ENCODE measurements around the gene PCNX3. TPM values are rescaled to one million over a fixed set of nuclear protein-coding genes. Genes with fewer than 3 reads are reported as not detected.

The PCNX3 gene
- total and polyA plus RNA-seq, 2 donors (not counting 3 experiments of a cell fraction or from before 2014, with no cell fraction given), result 42.6 to 53.9 TPM

GRCh38 chr11:65643971-65644370 lies 28.4 kb downstream of the PCNX3 start:
- POLR2A ChIA-PET, result no interaction called here

More at GRCh38 chr11:65643971-65644370, 28.4 kb downstream of the PCNX3 start:
- no peak for TF ChIP-seq POLR2A (IDR thresholded peaks at IDR 0.05; ENCODE audit: low read depth, low read length)
- no peak for TF ChIP-seq FOS (IDR thresholded peaks at IDR 0.05; ENCODE audit: borderline replicate concordance, insufficient read depth, low read length)
- TF ChIP-seq MAX (IDR thresholded peaks at IDR 0.05; ENCODE audit: insufficient read depth, insufficient read length), result no peak
- no peak for TF ChIP-seq GATA2 (IDR thresholded peaks at IDR 0.05; ENCODE audit: insufficient read depth, insufficient read length, low read depth, low read length)
- no peak for TF ChIP-seq EZH2 (IDR thresholded peaks at IDR 0.05; ENCODE audit: borderline replicate concordance, low read depth, low read length, severe bottlenecking)
- TF ChIP-seq CTCF (IDR thresholded peaks at IDR 0.05; ENCODE audit: extremely low read depth in 1 of 2, insufficient read depth in 1 of 2, low read depth in 1 of 2, low read length in 2 of 2), result no peak
- no peak for TF ChIP-seq MYC (IDR thresholded peaks at IDR 0.05; ENCODE audit: low read depth, low read length)
- TF ChIP-seq POLR2AphosphoS5 (IDR thresholded peaks at IDR 0.05; ENCODE audit: insufficient read depth, low read depth, low read length), result no peak
- no peak for TF ChIP-seq JUN (IDR thresholded peaks at IDR 0.05; ENCODE audit: borderline replicate concordance, insufficient read depth, insufficient read length, low read depth)
- CTCF ChIA-PET, result no interaction called here
- DNase-seq (ENCODE audit: low read depth, low spot score) (no peak), FAIRE-seq (no peak)
- H3K9me1 ChIP-seq (replicated peaks; ENCODE audit: control insufficient read depth, extremely low read depth, insufficient read depth, low read length), result no peaks in the 10 kb centered on the region
- H3K36me3 ChIP-seq (ENCODE audit: control insufficient read depth in 2 of 2, extremely low read depth in 1 of 2, insufficient read depth in 2 of 2, low read length in 2 of 2), result peaks cover 3 to 22% of the 10 kb centered on the region in 2 experiments
- H4K20me1 ChIP-seq (replicated peaks; ENCODE audit: control insufficient read depth, extremely low read depth, insufficient read depth, low read length), result no peaks in the 10 kb centered on the region
- no peaks in the 10 kb centered on the region for H3K27me3 ChIP-seq (ENCODE audit: control insufficient read depth in 2 of 2, insufficient read depth in 2 of 2, low read length in 2 of 2)
- no peak overlapping the region for H3K4me3 ChIP-seq (replicated peaks in 1 of 3; ENCODE audit: insufficient read depth in 1 of 3, low read depth in 1 of 3, low read length in 3 of 3)
- dilution Hi-C loops (cut with MboI; ENCODE audit: extremely low pct_ligation_motif_present, low sequenced_read_pairs) (no loop called here), intact Hi-C loops (cut with micrococcal nuclease) (no loop called here)
- H3K79me2 ChIP-seq (ENCODE audit: control insufficient read depth, insufficient read depth, low read length), result peaks cover 10% of the 10 kb centered on the region
- peaks cover 36% of the 10 kb centered on the region for H3K4me1 ChIP-seq (ENCODE audit: control insufficient read depth, extremely low read depth, insufficient read depth, low read length)
- BruUV-seq (replicated peaks), result no TSS peak
- H2AFZ ChIP-seq (ENCODE audit: low read depth, low read length), result no peak overlapping the region
- no peak overlapping the region for H3K4me2 ChIP-seq (ENCODE audit: insufficient read depth, low read length)
- H3K9ac ChIP-seq (replicated peaks; ENCODE audit: extremely low read depth, insufficient read depth, low read length), result no peak overlapping the region
- no peaks in the 10 kb centered on the region for H3K9me3 ChIP-seq (replicated peaks; ENCODE audit: control insufficient read depth, insufficient read depth, low read length)
- no peak overlapping the region for H3K27ac ChIP-seq (ENCODE audit: insufficient read depth, low read depth, low read length)
